Measurements from ENCODE around the gene TMEM179B.

The TMEM179B gene

DNA sequence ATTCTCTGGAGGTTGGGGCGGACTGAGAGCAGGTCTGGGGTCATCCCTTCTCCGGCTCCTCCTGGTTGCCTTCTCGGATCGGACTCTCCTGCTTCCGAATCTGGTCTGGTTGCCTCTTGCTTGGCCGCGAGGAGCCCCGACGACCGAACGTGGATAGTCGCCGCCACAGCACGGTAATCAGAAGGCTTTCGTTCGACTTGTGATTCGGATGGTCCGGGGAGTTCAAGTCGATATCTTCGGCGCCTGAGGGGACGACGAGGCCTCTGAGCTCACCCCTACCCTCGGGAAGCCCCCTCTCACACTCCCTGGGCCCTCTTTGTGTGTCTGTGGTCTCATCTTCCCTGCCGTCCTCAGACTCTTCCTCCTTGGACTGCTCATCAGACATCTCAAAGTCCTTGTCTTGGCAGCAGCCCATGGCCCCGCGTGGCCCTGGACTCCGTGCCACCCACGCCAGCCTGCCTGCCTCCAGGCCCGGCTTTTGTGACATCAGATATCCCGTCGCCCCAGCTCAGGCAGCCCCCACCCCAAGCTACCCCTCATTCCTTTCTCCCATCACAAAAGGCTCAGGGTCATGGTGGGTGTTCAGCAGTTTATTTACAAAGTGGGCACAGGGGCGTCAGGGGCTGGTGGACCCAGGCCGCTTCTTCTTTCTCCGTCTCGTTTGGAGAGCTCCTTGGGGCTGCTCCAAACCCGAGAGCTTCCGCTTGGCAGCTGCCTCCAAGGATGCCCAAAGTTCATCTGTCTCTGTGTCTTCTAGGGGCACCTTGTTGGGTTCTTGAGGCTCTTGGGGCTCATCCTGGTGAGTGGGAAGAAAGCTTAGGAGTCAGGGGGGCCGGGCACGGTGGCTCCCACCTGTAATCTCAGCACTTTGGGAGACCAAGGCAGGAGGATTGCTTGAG, 45.4 kb downstream of the TMEM179B start, which contains the start of gene TEX54:
TEX54 (minus strand) TSS at position 506 of the 899 bp plus-strand sequence.
- DNase-seq (ENCODE audit: low spot score): no peak

DNA sequence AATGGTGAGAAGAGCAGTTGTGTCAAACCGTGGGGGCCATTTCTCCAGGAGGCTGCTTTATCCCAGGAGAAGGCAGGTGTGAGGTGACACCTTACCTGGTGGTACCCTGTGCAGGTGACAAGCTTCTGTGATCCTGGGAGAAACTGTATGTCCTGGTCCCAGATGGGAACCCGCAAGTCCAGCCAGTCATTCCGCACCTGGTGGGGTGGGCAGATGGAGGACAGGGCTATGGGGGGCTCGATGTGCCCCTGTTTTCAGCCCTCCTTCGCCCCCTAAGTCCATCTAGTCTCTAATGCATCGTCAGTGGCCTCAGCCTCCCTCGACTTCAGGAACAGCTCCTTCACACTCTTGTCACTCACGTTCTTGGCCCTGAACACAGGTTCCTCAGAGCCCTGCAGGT, 48.1 kb downstream of the TMEM179B start:
- DNase-seq (ENCODE audit: low spot score): no peak

DNA sequence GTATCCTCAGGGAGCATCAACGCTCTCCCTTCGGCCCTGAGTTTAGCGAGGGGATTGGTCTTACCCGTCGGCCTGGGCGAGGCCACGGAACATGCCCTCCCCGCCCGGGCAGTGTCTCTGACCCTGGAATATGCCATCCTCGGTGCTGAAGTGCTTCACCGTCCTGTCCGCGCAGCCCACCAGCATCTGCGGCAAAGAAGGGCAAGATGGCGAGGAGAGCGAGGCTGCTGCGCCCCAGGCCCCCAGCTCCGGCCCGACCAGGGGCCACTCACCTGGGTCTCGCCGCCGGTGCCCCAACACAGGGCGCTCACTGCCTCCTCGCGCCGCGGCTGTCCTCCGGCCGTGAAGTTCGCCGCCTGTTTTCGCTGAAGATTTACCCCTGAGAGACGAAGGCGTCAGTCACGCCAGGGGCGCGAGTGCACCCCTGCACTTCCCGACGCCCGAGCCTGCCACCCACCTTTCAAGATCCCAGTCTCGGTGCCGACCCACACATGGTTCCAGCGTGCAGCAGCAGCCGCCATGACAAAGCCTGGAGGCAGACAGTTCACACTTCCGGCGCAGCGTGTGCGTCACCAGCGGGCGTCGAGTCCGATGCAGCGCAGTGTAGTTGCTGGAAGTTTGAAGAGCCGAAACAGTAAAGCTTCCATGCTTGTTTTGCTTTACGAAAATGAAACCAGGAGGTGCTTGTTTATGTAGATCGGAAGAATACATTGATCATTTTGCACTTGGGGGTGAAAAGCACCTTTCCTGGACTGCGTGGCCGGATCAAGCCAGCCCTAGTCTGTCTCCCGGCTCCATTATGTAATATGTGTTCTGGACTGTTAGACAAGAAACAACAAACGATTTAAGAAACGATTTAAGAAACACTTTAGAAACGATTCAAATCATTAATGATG, 52.1 kb downstream of the TMEM179B start, which contains the start of gene WDR74:
WDR74 (minus strand) TSS at position 541 of the 896 bp plus-strand sequence; CDS start at position 521, 20 bp downstream.
- peak; percentile 91 for DNase-seq (ENCODE audit: low spot score)
